ENCODE data around the gene LYST. TPM values are rescaled to one million over a fixed set of nuclear protein-coding genes. Genes with fewer than 3 reads are reported as not detected.

The LYST gene
- total RNA-seq, 1 donor from 2014 or later = 78.4 TPM

DNA sequence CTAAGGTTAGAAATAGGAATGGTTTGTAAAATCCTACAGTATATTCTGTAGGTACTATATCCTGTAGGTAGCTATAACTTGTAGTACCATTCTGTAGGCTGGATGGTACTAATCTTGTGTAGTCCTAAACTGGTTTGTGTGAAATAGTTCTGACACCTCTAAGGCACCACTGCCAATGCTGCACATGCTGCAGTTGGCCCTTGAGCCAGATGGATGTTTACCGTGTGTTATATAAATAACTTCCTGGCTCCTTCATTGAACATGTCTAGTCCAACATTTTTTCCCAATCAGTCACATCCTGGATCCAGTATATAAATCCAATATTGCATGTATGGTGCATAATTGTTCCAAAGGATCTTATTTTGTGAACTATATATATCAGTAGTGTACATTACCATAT lies 127.6 kb downstream of the LYST start:
- DNase-seq = no peak

DNA sequence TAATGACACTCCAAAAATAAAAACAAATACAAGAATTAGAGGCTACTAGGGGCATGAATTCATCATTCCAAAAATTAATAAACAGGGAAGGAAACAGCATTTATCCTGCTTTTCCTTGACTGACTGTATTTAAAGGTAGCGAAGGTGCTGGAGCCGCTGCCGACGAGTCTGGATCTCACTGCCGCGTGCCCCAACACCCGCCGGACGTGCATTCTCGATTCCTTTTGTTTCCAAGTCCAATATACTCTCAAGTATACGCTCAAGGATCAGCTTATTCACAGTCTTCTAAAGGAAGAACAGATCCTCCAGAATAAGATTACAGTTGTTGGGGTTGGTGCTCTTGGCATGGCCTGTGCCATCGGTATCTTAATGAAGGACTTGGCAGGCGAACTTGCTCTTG lies 129.0 kb downstream of the LYST start:
- TF ChIP-seq, protein P1, sequence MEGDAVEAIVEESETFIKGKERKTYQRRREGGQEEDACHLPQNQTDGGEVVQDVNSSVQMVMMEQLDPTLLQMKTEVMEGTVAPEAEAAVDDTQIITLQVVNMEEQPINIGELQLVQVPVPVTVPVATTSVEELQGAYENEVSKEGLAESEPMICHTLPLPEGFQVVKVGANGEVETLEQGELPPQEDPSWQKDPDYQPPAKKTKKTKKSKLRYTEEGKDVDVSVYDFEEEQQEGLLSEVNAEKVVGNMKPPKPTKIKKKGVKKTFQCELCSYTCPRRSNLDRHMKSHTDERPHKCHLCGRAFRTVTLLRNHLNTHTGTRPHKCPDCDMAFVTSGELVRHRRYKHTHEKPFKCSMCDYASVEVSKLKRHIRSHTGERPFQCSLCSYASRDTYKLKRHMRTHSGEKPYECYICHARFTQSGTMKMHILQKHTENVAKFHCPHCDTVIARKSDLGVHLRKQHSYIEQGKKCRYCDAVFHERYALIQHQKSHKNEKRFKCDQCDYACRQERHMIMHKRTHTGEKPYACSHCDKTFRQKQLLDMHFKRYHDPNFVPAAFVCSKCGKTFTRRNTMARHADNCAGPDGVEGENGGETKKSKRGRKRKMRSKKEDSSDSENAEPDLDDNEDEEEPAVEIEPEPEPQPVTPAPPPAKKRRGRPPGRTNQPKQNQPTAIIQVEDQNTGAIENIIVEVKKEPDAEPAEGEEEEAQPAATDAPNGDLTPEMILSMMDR (IDR thresholded peaks at IDR 0.05) = no peak
- H3K9me3 ChIP-seq = no peaks in the 10 kb centered on the region
- no peak overlapping the region for H3K4me3 ChIP-seq
- H3K27me3 ChIP-seq = no peaks in the 10 kb centered on the region
- no peak for ATAC-seq
- H3K4me1 ChIP-seq = no peaks in the 10 kb centered on the region
- H3K36me3 ChIP-seq = peaks cover 51% of the 10 kb centered on the region
- DNase-seq = no peak
- no peak overlapping the region for H3K27ac ChIP-seq
- intact Hi-C loops (cut with DNase I) = no loop called here

More for the DNA sequence above, 127.6 kb downstream of the LYST start:
- Histone ChIP-seq H3K9me3 (no peaks in the 10 kb centered on the region), H3K27ac (no peak overlapping the region), H3K4me3 (no peak overlapping the region), H3K36me3 (peaks cover 55% of the 10 kb centered on the region), H3K4me1 (no peaks in the 10 kb centered on the region), H3K27me3 (no peaks in the 10 kb centered on the region)
- intact Hi-C loops (cut with DNase I) = no loop called here
- ATAC-seq = no peak
- TF ChIP-seq, protein P1 (IDR thresholded peaks at IDR 0.05) = no peak

DNA sequence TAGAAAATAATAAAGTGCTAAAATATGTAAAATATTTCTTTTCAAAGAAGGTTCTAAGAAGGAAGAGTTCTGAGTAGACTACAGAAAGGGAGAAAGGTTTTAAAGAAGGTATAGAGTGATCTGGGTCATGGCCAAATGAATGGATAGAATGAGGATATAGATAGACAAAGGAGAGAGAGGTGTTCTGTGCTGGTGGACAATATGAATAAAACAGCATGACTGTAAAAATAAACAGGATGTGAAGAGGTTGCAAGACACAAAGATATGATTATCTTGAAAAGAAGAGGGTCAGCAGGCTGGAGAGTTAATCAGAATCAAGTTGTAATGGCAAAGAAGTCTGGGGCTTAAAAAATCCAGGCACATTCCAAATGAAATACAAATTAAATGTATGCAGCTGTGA lies 130.4 kb downstream of the LYST start:
- H3K36me3 ChIP-seq = peaks cover 37% of the 10 kb centered on the region
- no peak for ATAC-seq
- DNase-seq = no peak

DNA sequence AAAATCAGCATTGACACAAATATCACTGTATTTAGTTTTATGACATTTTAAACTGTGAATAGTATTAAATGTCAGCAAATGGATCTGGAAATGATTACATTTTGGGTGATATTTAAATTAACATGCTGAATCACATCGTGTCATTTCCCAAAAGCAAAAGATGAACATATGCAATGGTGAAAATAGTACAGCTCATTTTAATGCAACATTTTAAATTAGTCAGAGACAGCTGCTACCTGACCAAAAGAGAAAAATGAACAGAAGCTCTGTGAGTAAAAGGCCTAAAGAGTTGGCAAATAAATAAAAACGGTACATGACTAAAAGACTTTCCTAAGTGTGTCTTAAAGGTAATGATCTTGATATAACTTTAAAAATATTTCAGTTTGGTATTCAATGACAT lies 131.1 kb downstream of the LYST start:
- Histone ChIP-seq H3K9me3 (no peaks in the 10 kb centered on the region), H3K36me3 (peaks cover 37% of the 10 kb centered on the region), H3K27ac (no peak overlapping the region), H3K27me3 (no peaks in the 10 kb centered on the region), H3K4me3 (no peak overlapping the region), H3K4me1 (no peaks in the 10 kb centered on the region)
- TF ChIP-seq, protein P1 (IDR thresholded peaks at IDR 0.05) = no peak
- no peak for DNase-seq
- ATAC-seq = no peak
- intact Hi-C loops (cut with DNase I) = no loop called here

More for the DNA sequence above, 130.4 kb downstream of the LYST start:
- intact Hi-C loops (cut with DNase I) = no loop called here
- no peaks in the 10 kb centered on the region for H3K4me1 ChIP-seq
- H3K27ac ChIP-seq = no peak overlapping the region
- no peaks in the 10 kb centered on the region for H3K9me3 ChIP-seq
- TF ChIP-seq, protein P1 (IDR thresholded peaks at IDR 0.05) = no peak
- H3K4me3 ChIP-seq = no peak overlapping the region
- H3K27me3 ChIP-seq = no peaks in the 10 kb centered on the region

DNA sequence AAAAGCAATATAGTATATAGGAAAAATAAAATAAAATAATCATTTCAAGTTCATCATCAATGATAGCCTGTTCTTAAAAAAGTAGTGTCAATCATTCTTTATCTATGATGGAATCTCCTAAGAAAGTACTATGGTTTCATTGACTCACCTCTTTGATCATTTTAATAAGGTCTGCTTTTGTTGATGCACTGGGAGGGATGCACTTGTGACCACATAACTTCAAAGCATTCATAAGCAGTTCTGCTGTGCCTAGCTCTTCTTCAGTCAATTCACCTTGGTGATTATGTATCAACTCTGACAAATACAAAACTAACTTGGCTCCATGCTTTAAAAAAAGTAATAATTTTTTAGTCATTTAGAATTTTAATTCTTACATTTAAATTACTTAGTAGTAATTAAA lies 132.4 kb downstream of the LYST start:
- no peak for ATAC-seq
- peaks cover 39% of the 10 kb centered on the region for H3K36me3 ChIP-seq
- no peaks in the 10 kb centered on the region for H3K4me1 ChIP-seq

More for the DNA sequence above, 132.4 kb downstream of the LYST start:
- H3K9me3 ChIP-seq = no peaks in the 10 kb centered on the region
- no peaks in the 10 kb centered on the region for H3K27me3 ChIP-seq
- H3K27ac ChIP-seq = no peak overlapping the region
- TF ChIP-seq, protein P1 (IDR thresholded peaks at IDR 0.05) = no peak
- intact Hi-C loops (cut with DNase I) = no loop called here
- DNase-seq = no peak
- no peak overlapping the region for H3K4me3 ChIP-seq

Measured in upper lobe of right lung (tissue), 1 donor.